Measurements from ENCODE around the gene SYT13. TPM values are rescaled to one million over a fixed set of nuclear protein-coding genes. Genes with fewer than 3 reads are reported as not detected.
A peak's percentile ranks its signal among the peaks of the same experiment; 100 is the strongest.

SYT13 gene
- 115 and 120 TPM in 2 replicates for total RNA-seq (2014; rRNA removed; shearing (Covaris generic); ENCODE audit: low replicate concordance)

GRCh38 chr11:45285930-45286632, at the start of gene SYT13:
SYT13 (minus strand) TSS chr11:45286341; CDS start chr11:45286207, 134 bp downstream.
- DNase-seq (ENCODE audit: low read depth): peak; percentile 73
- in situ Hi-C loops (cut with HindIII; ENCODE audit: low pct_unique_long_range_greater_than_20kb, low sequenced_read_pairs): no loop called here

- in situ Hi-C loops (cut with HindIII; ENCODE audit: low pct_unique_long_range_greater_than_20kb, low sequenced_read_pairs): no loop called here
- DNase-seq (ENCODE audit: low read depth): no peak
These were observed 49.3 kb upstream of the SYT13 start for GRCh38 chr11:45335434-45335833.

GRCh38 chr11:45334836-45335235, 48.7 kb upstream of the SYT13 start:
- in situ Hi-C loops (cut with HindIII; ENCODE audit: low pct_unique_long_range_greater_than_20kb, low sequenced_read_pairs): no loop called here
- no peak for DNase-seq (ENCODE audit: low read depth)

GRCh38 chr11:45334410-45334809, 48.3 kb upstream of the SYT13 start:
- DNase-seq (ENCODE audit: low read depth): no peak
- in situ Hi-C loops (cut with HindIII; ENCODE audit: low pct_unique_long_range_greater_than_20kb, low sequenced_read_pairs): no loop called here

GRCh38 chr11:45333001-45333971, 47.1 kb upstream of the SYT13 start:
- in situ Hi-C loops (cut with HindIII; ENCODE audit: low pct_unique_long_range_greater_than_20kb, low sequenced_read_pairs): no loop called here
- no peak for DNase-seq (ENCODE audit: low read depth)

- in situ Hi-C loops (cut with HindIII; ENCODE audit: low pct_unique_long_range_greater_than_20kb, low sequenced_read_pairs): no loop called here
- DNase-seq (ENCODE audit: low read depth): peak; percentile 28
These were observed 46.3 kb upstream of the SYT13 start for GRCh38 chr11:45332276-45332934.

GRCh38 chr11:45331839-45332238, 45.7 kb upstream of the SYT13 start:
- DNase-seq (ENCODE audit: low read depth): peak; percentile 4
- in situ Hi-C loops (cut with HindIII; ENCODE audit: low pct_unique_long_range_greater_than_20kb, low sequenced_read_pairs): no loop called here

- in situ Hi-C loops (cut with HindIII; ENCODE audit: low pct_unique_long_range_greater_than_20kb, low sequenced_read_pairs): no loop called here
- no peak for DNase-seq (ENCODE audit: low read depth)
These were observed 42.6 kb upstream of the SYT13 start for GRCh38 chr11:45328726-45329125.

GRCh38 chr11:45324459-45324858, 38.3 kb upstream of the SYT13 start:
- in situ Hi-C loops (cut with HindIII; ENCODE audit: low pct_unique_long_range_greater_than_20kb, low sequenced_read_pairs): no loop called here
- no peak for DNase-seq (ENCODE audit: low read depth)

- in situ Hi-C loops (cut with HindIII; ENCODE audit: low pct_unique_long_range_greater_than_20kb, low sequenced_read_pairs): no loop called here
These were observed 37.6 kb upstream of the SYT13 start for GRCh38 chr11:45323601-45324249.

GRCh38 chr11:45322891-45323600, 36.9 kb upstream of the SYT13 start:
- in situ Hi-C loops (cut with HindIII; ENCODE audit: low pct_unique_long_range_greater_than_20kb, low sequenced_read_pairs): no loop called here
- DNase-seq (ENCODE audit: low read depth): no peak

More at GRCh38 chr11:45323601-45324249, 37.6 kb upstream of the SYT13 start:
- DNase-seq (ENCODE audit: low read depth): no peak

- in situ Hi-C loops (cut with HindIII; ENCODE audit: low pct_unique_long_range_greater_than_20kb, low sequenced_read_pairs): no loop called here
- DNase-seq (ENCODE audit: low read depth): no peak
These were observed 36.1 kb upstream of the SYT13 start for GRCh38 chr11:45322111-45322705.

- DNase-seq (ENCODE audit: low read depth): no peak
- in situ Hi-C loops (cut with HindIII; ENCODE audit: low pct_unique_long_range_greater_than_20kb, low sequenced_read_pairs): no loop called here
These were observed 35.5 kb upstream of the SYT13 start for GRCh38 chr11:45321669-45322068.

- in situ Hi-C loops (cut with HindIII; ENCODE audit: low pct_unique_long_range_greater_than_20kb, low sequenced_read_pairs): no loop called here
- no peak for DNase-seq (ENCODE audit: low read depth)
These were observed 35.0 kb upstream of the SYT13 start for GRCh38 chr11:45321031-45321595.

GRCh38 chr11:45320371-45320770, 34.2 kb upstream of the SYT13 start:
- in situ Hi-C loops (cut with HindIII; ENCODE audit: low pct_unique_long_range_greater_than_20kb, low sequenced_read_pairs): no loop called here
- no peak for DNase-seq (ENCODE audit: low read depth)

GRCh38 chr11:45319077-45319476, 32.9 kb upstream of the SYT13 start:
- in situ Hi-C loops (cut with HindIII; ENCODE audit: low pct_unique_long_range_greater_than_20kb, low sequenced_read_pairs): no loop called here

GRCh38 chr11:45318516-45318915, 32.4 kb upstream of the SYT13 start:
- in situ Hi-C loops (cut with HindIII; ENCODE audit: low pct_unique_long_range_greater_than_20kb, low sequenced_read_pairs): no loop called here

More at GRCh38 chr11:45319077-45319476, 32.9 kb upstream of the SYT13 start:
- no peak for DNase-seq (ENCODE audit: low read depth)

More at GRCh38 chr11:45318516-45318915, 32.4 kb upstream of the SYT13 start:
- no peak for DNase-seq (ENCODE audit: low read depth)
